Activated naive CD8-positive, alpha-beta T cell treated with anti-CD3 and anti-CD28 coated beads, Interleukin-2, amount 10 ng/mL, durations not matched to agents 7 days and 5 days (primary cell): ENCODE results near the gene VSX2. TPM values are rescaled to one million over a fixed set of nuclear protein-coding genes. Genes with fewer than 3 reads are reported as not detected.
A peak's percentile ranks its signal among the peaks of the same experiment; 100 is the strongest.

Experiments
- ATAC-seq: fragments of 150-1000 bp; cut with Tn5 transposase; one replicate; pipeline ENCODE4 v1.10.0; 2021; ENCODE audit warnings: low read depth, moderate library complexity
- POLR2A ChIA-PET: fragments of 350-600 bp; sonication (Branson Sonifier 250); formaldehyde crosslinking; loops from one replicate; lab custom pipeline; 2021; ENCODE audit warnings: antibody characterized with exemption; lab: Charles Lee
- DNase-seq: peaks from one replicate; pipeline ENCODE4 v3.0.0; 2021
- H3K27ac Mint-ChIP-seq: one replicate; pipeline ENCODE4 v1.8.0; 2022; ENCODE audit warnings: mild to moderate bottlenecking, mixed read lengths
- H3K27me3 Mint-ChIP-seq: one replicate; pipeline ENCODE4 v1.8.0; 2022; ENCODE audit warnings: mild to moderate bottlenecking, moderate library complexity, mixed read lengths
- H3K36me3 Mint-ChIP-seq: one replicate; pipeline ENCODE4 v1.8.0; 2021; ENCODE audit warnings: mild to moderate bottlenecking, mixed read lengths
- H3K4me1 Mint-ChIP-seq: one replicate; pipeline ENCODE4 v1.8.0; 2021; ENCODE audit warnings: mixed read lengths
- H3K4me3 Mint-ChIP-seq: one replicate; pipeline ENCODE4 v1.8.0; 2022; ENCODE audit warnings: mild to moderate bottlenecking, moderate library complexity, mixed read lengths
- H3K9me3 Mint-ChIP-seq: one replicate; pipeline ENCODE4 v1.8.0; 2021; ENCODE audit warnings: mixed read lengths
- total RNA-seq, 2 experiments: library from RNA; stranded (reverse); gene quantifications; one replicate each; pipeline ENCODE4 v1.2.3, GENCODE V29; 2021

The VSX2 gene
- total RNA-seq, 2 experiments from 2014 or later, result not detected

- ATAC-seq, result no peak
- H3K27ac Mint-ChIP-seq, result no peak overlapping the region
- no peak for DNase-seq
- POLR2A ChIA-PET, result no interaction called here
- H3K4me1 Mint-ChIP-seq, result no peaks in the 10 kb centered on the region
- peaks cover 3% of the 10 kb centered on the region for H3K27me3 Mint-ChIP-seq
- H3K36me3 Mint-ChIP-seq, result no peaks in the 10 kb centered on the region
- no peak overlapping the region for H3K4me3 Mint-ChIP-seq
- no peaks in the 10 kb centered on the region for H3K9me3 Mint-ChIP-seq
Measured at GRCh38 chr14:74213907-74214803, 25.1 kb upstream of the VSX2 start.

- no peaks in the 10 kb centered on the region for H3K4me1 Mint-ChIP-seq
- no peak for ATAC-seq
- no peaks in the 10 kb centered on the region for H3K36me3 Mint-ChIP-seq
- H3K4me3 Mint-ChIP-seq, result no peak overlapping the region
- H3K9me3 Mint-ChIP-seq, result no peaks in the 10 kb centered on the region
- POLR2A ChIA-PET, result no interaction called here
- no peak for DNase-seq
- peaks cover 9% of the 10 kb centered on the region for H3K27me3 Mint-ChIP-seq
- H3K27ac Mint-ChIP-seq, result no peak overlapping the region
Measured at GRCh38 chr14:74216671-74217070, 22.6 kb upstream of the VSX2 start.

GRCh38 chr14:74217672-74218448 is 21.4 kb upstream of the VSX2 start:
- H3K36me3 Mint-ChIP-seq, result no peaks in the 10 kb centered on the region
- H3K9me3 Mint-ChIP-seq, result no peaks in the 10 kb centered on the region
- H3K4me3 Mint-ChIP-seq, result peak overlapping the region; percentile 48
- H3K27me3 Mint-ChIP-seq, result peaks cover 9% of the 10 kb centered on the region
- POLR2A ChIA-PET, result no interaction called here
- no peak overlapping the region for H3K27ac Mint-ChIP-seq
- DNase-seq (peak; percentile 86), ATAC-seq (peak; percentile 95)
- H3K4me1 Mint-ChIP-seq, result no peaks in the 10 kb centered on the region

GRCh38 chr14:74218462-74218861 is 20.8 kb upstream of the VSX2 start:
- H3K27ac Mint-ChIP-seq, result no peak overlapping the region
- H3K4me3 Mint-ChIP-seq, result no peak overlapping the region
- H3K9me3 Mint-ChIP-seq, result no peaks in the 10 kb centered on the region
- ATAC-seq, result no peak
- H3K36me3 Mint-ChIP-seq, result no peaks in the 10 kb centered on the region
- POLR2A ChIA-PET, result no interaction called here
- H3K4me1 Mint-ChIP-seq, result no peaks in the 10 kb centered on the region
- H3K27me3 Mint-ChIP-seq, result peaks cover 9% of the 10 kb centered on the region
- no peak for DNase-seq

GRCh38 chr14:74219277-74220205 is 19.7 kb upstream of the VSX2 start:
- ATAC-seq (no peak), DNase-seq (no peak)
- POLR2A ChIA-PET, result no interaction called here
- peaks cover 9% of the 10 kb centered on the region for H3K27me3 Mint-ChIP-seq
- no peak overlapping the region for H3K27ac Mint-ChIP-seq
- no peak overlapping the region for H3K4me3 Mint-ChIP-seq
- no peaks in the 10 kb centered on the region for H3K9me3 Mint-ChIP-seq
- no peaks in the 10 kb centered on the region for H3K4me1 Mint-ChIP-seq
- no peaks in the 10 kb centered on the region for H3K36me3 Mint-ChIP-seq

GRCh38 chr14:74220991-74221390 is 18.3 kb upstream of the VSX2 start:
- Mint-ChIP-seq H3K4me3 (no peak overlapping the region), H3K4me1 (no peaks in the 10 kb centered on the region), H3K27me3 (peaks cover 12% of the 10 kb centered on the region), H3K9me3 (no peaks in the 10 kb centered on the region), H3K27ac (no peak overlapping the region), H3K36me3 (no peaks in the 10 kb centered on the region)
- ATAC-seq (no peak), DNase-seq (no peak)
- POLR2A ChIA-PET, result no interaction called here

GRCh38 chr14:74221741-74222140 is 17.5 kb upstream of the VSX2 start:
- POLR2A ChIA-PET, result no interaction called here
- no peaks in the 10 kb centered on the region for H3K9me3 Mint-ChIP-seq
- H3K4me3 Mint-ChIP-seq, result no peak overlapping the region
- H3K27ac Mint-ChIP-seq, result no peak overlapping the region
- DNase-seq (no peak), ATAC-seq (no peak)
- H3K36me3 Mint-ChIP-seq, result no peaks in the 10 kb centered on the region
- peaks cover 13% of the 10 kb centered on the region for H3K27me3 Mint-ChIP-seq
- H3K4me1 Mint-ChIP-seq, result no peaks in the 10 kb centered on the region

- H3K27me3 Mint-ChIP-seq, result peaks cover 17% of the 10 kb centered on the region
- no peaks in the 10 kb centered on the region for H3K9me3 Mint-ChIP-seq
- H3K27ac Mint-ChIP-seq, result no peak overlapping the region
- DNase-seq, result no peak
- H3K4me1 Mint-ChIP-seq, result no peaks in the 10 kb centered on the region
- POLR2A ChIA-PET, result interaction anchor here (0.7 kb wide), 1 partner anchor 11 kb away, joined by 3 read pairs; no protein-coding TSS in a partner anchor
- H3K4me3 Mint-ChIP-seq, result no peak overlapping the region
- ATAC-seq, result no peak
- H3K36me3 Mint-ChIP-seq, result no peaks in the 10 kb centered on the region
Measured at GRCh38 chr14:74223016-74223415, 16.2 kb upstream of the VSX2 start.

- peaks cover 39% of the 10 kb centered on the region for H3K27me3 Mint-ChIP-seq
- no peaks in the 10 kb centered on the region for H3K4me1 Mint-ChIP-seq
- DNase-seq (no peak), ATAC-seq (no peak)
- H3K4me3 Mint-ChIP-seq, result no peak overlapping the region
- peaks cover 5% of the 10 kb centered on the region for H3K9me3 Mint-ChIP-seq
- no peak overlapping the region for H3K27ac Mint-ChIP-seq
- POLR2A ChIA-PET, result no interaction called here
- no peaks in the 10 kb centered on the region for H3K36me3 Mint-ChIP-seq
Measured at GRCh38 chr14:74231784-74232183, 7.5 kb upstream of the VSX2 start.

- no peak for ATAC-seq
- DNase-seq, result no peak
- H3K9me3 Mint-ChIP-seq, result peaks cover 5% of the 10 kb centered on the region
Measured at GRCh38 chr14:74235017-74235416, 4.2 kb upstream of the VSX2 start.

GRCh38 chr14:74237441-74237840 is 1.8 kb upstream of the VSX2 start:
- peaks cover 5% of the 10 kb centered on the region for H3K4me1 Mint-ChIP-seq
- H3K36me3 Mint-ChIP-seq, result no peaks in the 10 kb centered on the region
- POLR2A ChIA-PET, result no interaction called here
- peaks cover 54% of the 10 kb centered on the region for H3K27me3 Mint-ChIP-seq
- H3K9me3 Mint-ChIP-seq, result peaks cover under 1% of the 10 kb centered on the region
- ATAC-seq (no peak), DNase-seq (no peak)
- no peak overlapping the region for H3K4me3 Mint-ChIP-seq
- no peak overlapping the region for H3K27ac Mint-ChIP-seq

More at GRCh38 chr14:74235017-74235416, 4.2 kb upstream of the VSX2 start:
- POLR2A ChIA-PET, result no interaction called here
- Mint-ChIP-seq H3K36me3 (no peaks in the 10 kb centered on the region), H3K27me3 (peaks cover 40% of the 10 kb centered on the region), H3K27ac (no peak overlapping the region), H3K4me3 (no peak overlapping the region), H3K4me1 (no peaks in the 10 kb centered on the region)

GRCh38 chr14:74239848-74240793 is 872 bp downstream of the VSX2 start:
- Mint-ChIP-seq H3K9me3 (no peaks in the 10 kb centered on the region), H3K27me3 (peaks cover 69% of the 10 kb centered on the region), H3K27ac (no peak overlapping the region), H3K4me3 (peak overlapping the region; percentile 43), H3K36me3 (no peaks in the 10 kb centered on the region), H3K4me1 (peaks cover 5% of the 10 kb centered on the region)
- POLR2A ChIA-PET, result interaction anchor here (1.0 kb wide), 1 partner anchor 62 kb away, joined by 3 read pairs; the partner anchor contains the start of gene ABCD4
- ATAC-seq, result no peak
- no peak for DNase-seq
